ENCODE results near the gene NQO2. TPM values are rescaled to one million over a fixed set of nuclear protein-coding genes. Genes with fewer than 3 reads are reported as not detected.
"Not testable (repeated sequence)": the region's sequence is repeated elsewhere in the genome, so short reads cannot be mapped to it uniquely, and the experiment has no call there.

NQO2 gene
- total and polyA plus RNA-seq, 2 donors (not counting 1 experiment from before 2014, with no cell fraction given), result 12.1 to 13.5 TPM

DNA sequence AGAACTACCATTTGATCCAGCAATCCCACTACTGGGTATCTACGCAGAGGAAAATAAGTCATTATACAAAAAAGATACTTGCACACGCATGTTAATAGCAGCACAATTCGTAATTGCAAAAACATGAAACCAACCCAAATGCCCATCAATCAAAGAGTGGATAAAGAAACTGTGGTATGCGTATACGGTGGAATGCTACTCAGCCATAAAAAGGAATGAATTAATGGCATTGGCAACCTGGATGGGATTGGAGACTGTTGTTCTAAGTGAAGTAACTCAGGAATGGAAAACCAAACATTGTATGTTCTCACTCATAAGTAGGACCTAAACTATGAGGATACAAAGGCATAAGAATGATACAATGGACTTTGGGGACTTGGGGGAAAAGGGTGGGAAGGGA lies 27.0 kb upstream of the NQO2 start:
- not testable (repeated sequence) for H3K4me3 ChIP-seq (replicated peaks in 1 of 4; ENCODE audit: control extremely low read depth in 1 of 4, insufficient read depth in 1 of 4, low read depth in 3 of 4, low read length in 4 of 4); H3K9me3 ChIP-seq (ENCODE audit: control insufficient read depth, insufficient read depth, low read depth, low read length); DNase-seq (ENCODE audit: low read depth in 2 of 2); H3K4me2 ChIP-seq (ENCODE audit: extremely low read depth, insufficient read depth, low read length); H3K27me3 ChIP-seq (ENCODE audit: control insufficient read depth, insufficient read depth, low read length); H3K36me3 ChIP-seq (ENCODE audit: control insufficient read depth, insufficient read depth, low read length); H4K20me1 ChIP-seq (ENCODE audit: control insufficient read depth, extremely low read depth, insufficient read depth, low read length); H2AFZ ChIP-seq (ENCODE audit: low read length); H3K9ac ChIP-seq (ENCODE audit: insufficient read depth, low read length); H3K27ac ChIP-seq (ENCODE audit: insufficient read depth, low read length)
- peaks cover 12% of the 10 kb centered on the region for H3K4me1 ChIP-seq (ENCODE audit: control insufficient read depth, extremely low read depth, insufficient read depth, low read length)
- peaks cover 15% of the 10 kb centered on the region for H3K79me2 ChIP-seq (ENCODE audit: control insufficient read depth, insufficient read depth, low read length)

DNA sequence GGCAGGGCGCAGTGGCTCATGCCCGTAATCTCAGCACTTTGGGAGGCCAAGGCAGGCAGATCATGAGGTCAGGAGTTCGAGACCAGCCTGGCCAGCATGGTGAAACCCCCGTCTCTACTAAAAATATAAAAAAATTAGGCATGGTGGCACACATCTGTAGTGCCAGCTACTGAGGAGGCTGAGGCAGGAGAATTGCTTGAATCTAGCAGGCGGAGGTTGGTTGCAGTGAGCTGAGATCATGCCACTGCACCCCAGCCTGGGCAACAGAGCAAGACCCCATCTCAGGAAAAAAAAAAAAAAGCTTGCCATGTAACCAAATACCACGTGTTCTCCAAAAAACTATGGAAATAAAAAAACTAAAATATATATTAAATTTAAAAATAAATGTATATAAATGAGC lies 26.5 kb upstream of the NQO2 start:
- not testable (repeated sequence) for H3K36me3 ChIP-seq (ENCODE audit: control insufficient read depth, insufficient read depth, low read length); H3K27ac ChIP-seq (ENCODE audit: insufficient read depth, low read length); H3K4me2 ChIP-seq (ENCODE audit: extremely low read depth, insufficient read depth, low read length); H4K20me1 ChIP-seq (ENCODE audit: control insufficient read depth, extremely low read depth, insufficient read depth, low read length); H2AFZ ChIP-seq (ENCODE audit: low read length); H3K9ac ChIP-seq (ENCODE audit: insufficient read depth, low read length); H3K27me3 ChIP-seq (ENCODE audit: control insufficient read depth, insufficient read depth, low read length); DNase-seq (ENCODE audit: low read depth in 2 of 2); H3K9me3 ChIP-seq (ENCODE audit: control insufficient read depth, insufficient read depth, low read depth, low read length); H3K4me3 ChIP-seq (replicated peaks in 1 of 4; ENCODE audit: control extremely low read depth in 1 of 4, insufficient read depth in 1 of 4, low read depth in 3 of 4, low read length in 4 of 4)
- peaks cover 10% of the 10 kb centered on the region for H3K79me2 ChIP-seq (ENCODE audit: control insufficient read depth, insufficient read depth, low read length)
- H3K4me1 ChIP-seq (ENCODE audit: control insufficient read depth, extremely low read depth, insufficient read depth, low read length), result peaks cover 12% of the 10 kb centered on the region

DNA sequence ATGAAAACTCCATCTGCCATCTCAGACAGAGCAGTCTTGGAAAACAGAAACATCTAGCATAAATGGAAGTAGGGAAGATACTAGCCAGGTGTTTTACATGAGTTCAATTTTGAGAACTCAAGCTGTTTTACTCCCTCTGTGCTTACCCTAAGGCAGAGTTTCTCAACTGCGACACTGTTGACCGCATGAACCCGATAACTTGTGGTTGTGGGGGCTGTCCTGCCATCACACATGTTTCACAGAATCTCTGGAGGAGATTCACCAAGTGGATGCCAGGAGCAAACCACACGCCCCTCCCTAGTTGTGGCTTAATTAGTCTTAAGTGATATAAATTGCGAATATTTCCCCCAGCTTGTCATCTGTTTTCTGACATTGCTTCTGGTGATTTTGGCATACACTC lies 26.0 kb upstream of the NQO2 start:
- no peak overlapping the region for H3K4me2 ChIP-seq (ENCODE audit: extremely low read depth, insufficient read depth, low read length)
- H3K4me1 ChIP-seq (ENCODE audit: control insufficient read depth, extremely low read depth, insufficient read depth, low read length), result peaks cover 12% of the 10 kb centered on the region
- no peak overlapping the region for H3K4me3 ChIP-seq (replicated peaks in 1 of 4; ENCODE audit: control extremely low read depth in 1 of 4, insufficient read depth in 1 of 4, low read depth in 3 of 4, low read length in 4 of 4)
- no peak for TF ChIP-seq EZH2 (IDR thresholded peaks at IDR 0.05; ENCODE audit: low read length, missing control alignments)
- TF ChIP-seq, protein P1, sequence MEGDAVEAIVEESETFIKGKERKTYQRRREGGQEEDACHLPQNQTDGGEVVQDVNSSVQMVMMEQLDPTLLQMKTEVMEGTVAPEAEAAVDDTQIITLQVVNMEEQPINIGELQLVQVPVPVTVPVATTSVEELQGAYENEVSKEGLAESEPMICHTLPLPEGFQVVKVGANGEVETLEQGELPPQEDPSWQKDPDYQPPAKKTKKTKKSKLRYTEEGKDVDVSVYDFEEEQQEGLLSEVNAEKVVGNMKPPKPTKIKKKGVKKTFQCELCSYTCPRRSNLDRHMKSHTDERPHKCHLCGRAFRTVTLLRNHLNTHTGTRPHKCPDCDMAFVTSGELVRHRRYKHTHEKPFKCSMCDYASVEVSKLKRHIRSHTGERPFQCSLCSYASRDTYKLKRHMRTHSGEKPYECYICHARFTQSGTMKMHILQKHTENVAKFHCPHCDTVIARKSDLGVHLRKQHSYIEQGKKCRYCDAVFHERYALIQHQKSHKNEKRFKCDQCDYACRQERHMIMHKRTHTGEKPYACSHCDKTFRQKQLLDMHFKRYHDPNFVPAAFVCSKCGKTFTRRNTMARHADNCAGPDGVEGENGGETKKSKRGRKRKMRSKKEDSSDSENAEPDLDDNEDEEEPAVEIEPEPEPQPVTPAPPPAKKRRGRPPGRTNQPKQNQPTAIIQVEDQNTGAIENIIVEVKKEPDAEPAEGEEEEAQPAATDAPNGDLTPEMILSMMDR (conservative IDR thresholded peaks at IDR 0.05 in 1 of 2, IDR thresholded peaks at IDR 0.05 in 1 of 2; ENCODE audit: low read depth in 1 of 2, low read length in 2 of 2), result no peak
- no peak overlapping the region for H3K27ac ChIP-seq (ENCODE audit: insufficient read depth, low read length)
- H3K9me3 ChIP-seq (ENCODE audit: control insufficient read depth, insufficient read depth, low read depth, low read length), result no peaks in the 10 kb centered on the region
- DNase-seq (ENCODE audit: low read depth in 2 of 2), result no peak
- H3K9ac ChIP-seq (ENCODE audit: insufficient read depth, low read length), result no peak overlapping the region
- H3K79me2 ChIP-seq (ENCODE audit: control insufficient read depth, insufficient read depth, low read length), result peaks cover 7% of the 10 kb centered on the region
- H2AFZ ChIP-seq (ENCODE audit: low read length), result no peak overlapping the region
- H3K36me3 ChIP-seq (ENCODE audit: control insufficient read depth, insufficient read depth, low read length), result no peaks in the 10 kb centered on the region
- H3K27me3 ChIP-seq (ENCODE audit: control insufficient read depth, insufficient read depth, low read length), result no peaks in the 10 kb centered on the region
- no peaks in the 10 kb centered on the region for H4K20me1 ChIP-seq (ENCODE audit: control insufficient read depth, extremely low read depth, insufficient read depth, low read length)

DNA sequence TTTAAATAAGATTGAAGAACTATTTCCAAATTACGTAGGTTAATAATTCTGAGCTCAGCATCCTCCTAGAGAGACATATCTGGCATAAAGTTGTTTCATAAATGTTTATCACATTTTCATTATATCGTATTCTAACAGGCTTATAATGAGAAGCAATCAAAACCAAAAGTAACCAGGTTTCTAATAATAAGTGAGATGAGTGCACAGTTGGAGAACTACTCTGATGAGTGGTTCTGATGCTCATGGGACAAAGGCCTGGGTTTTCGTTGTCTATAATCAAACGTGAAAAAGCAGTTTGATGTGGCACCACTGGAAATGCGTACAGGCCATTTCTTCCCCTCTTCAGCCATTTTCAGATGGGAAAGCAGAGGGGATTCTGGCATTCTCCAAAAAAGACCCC lies 23.6 kb upstream of the NQO2 start:
- no peaks in the 10 kb centered on the region for H3K79me2 ChIP-seq (ENCODE audit: control insufficient read depth, insufficient read depth, low read length)
- peaks cover 15% of the 10 kb centered on the region for H3K4me1 ChIP-seq (ENCODE audit: control insufficient read depth, extremely low read depth, insufficient read depth, low read length)
- H3K36me3 ChIP-seq (ENCODE audit: control insufficient read depth, insufficient read depth, low read length), result no peaks in the 10 kb centered on the region
- H3K4me3 ChIP-seq (replicated peaks in 1 of 4; ENCODE audit: control extremely low read depth in 1 of 4, insufficient read depth in 1 of 4, low read depth in 3 of 4, low read length in 4 of 4), result no peak overlapping the region
- H3K9ac ChIP-seq (ENCODE audit: insufficient read depth, low read length), result no peak overlapping the region
- DNase-seq (ENCODE audit: low read depth in 2 of 2), result no peak
- no peaks in the 10 kb centered on the region for H3K27me3 ChIP-seq (ENCODE audit: control insufficient read depth, insufficient read depth, low read length)
- no peaks in the 10 kb centered on the region for H3K9me3 ChIP-seq (ENCODE audit: control insufficient read depth, insufficient read depth, low read depth, low read length)
- H3K27ac ChIP-seq (ENCODE audit: insufficient read depth, low read length), result peak overlapping the region; percentile 77
- no peak overlapping the region for H2AFZ ChIP-seq (ENCODE audit: low read length)
- TF ChIP-seq, protein P1 (conservative IDR thresholded peaks at IDR 0.05 in 1 of 2, IDR thresholded peaks at IDR 0.05 in 1 of 2; ENCODE audit: low read depth in 1 of 2, low read length in 2 of 2), result no peak
- no peak for TF ChIP-seq EZH2 (IDR thresholded peaks at IDR 0.05; ENCODE audit: low read length, missing control alignments)
- peak overlapping the region; percentile 89 for H3K4me2 ChIP-seq (ENCODE audit: extremely low read depth, insufficient read depth, low read length)
- H4K20me1 ChIP-seq (ENCODE audit: control insufficient read depth, extremely low read depth, insufficient read depth, low read length), result no peaks in the 10 kb centered on the region

All from fibroblast of lung (primary cell).